ENCODE measurements around the gene TPPP3.

TPPP3 gene

DNA sequence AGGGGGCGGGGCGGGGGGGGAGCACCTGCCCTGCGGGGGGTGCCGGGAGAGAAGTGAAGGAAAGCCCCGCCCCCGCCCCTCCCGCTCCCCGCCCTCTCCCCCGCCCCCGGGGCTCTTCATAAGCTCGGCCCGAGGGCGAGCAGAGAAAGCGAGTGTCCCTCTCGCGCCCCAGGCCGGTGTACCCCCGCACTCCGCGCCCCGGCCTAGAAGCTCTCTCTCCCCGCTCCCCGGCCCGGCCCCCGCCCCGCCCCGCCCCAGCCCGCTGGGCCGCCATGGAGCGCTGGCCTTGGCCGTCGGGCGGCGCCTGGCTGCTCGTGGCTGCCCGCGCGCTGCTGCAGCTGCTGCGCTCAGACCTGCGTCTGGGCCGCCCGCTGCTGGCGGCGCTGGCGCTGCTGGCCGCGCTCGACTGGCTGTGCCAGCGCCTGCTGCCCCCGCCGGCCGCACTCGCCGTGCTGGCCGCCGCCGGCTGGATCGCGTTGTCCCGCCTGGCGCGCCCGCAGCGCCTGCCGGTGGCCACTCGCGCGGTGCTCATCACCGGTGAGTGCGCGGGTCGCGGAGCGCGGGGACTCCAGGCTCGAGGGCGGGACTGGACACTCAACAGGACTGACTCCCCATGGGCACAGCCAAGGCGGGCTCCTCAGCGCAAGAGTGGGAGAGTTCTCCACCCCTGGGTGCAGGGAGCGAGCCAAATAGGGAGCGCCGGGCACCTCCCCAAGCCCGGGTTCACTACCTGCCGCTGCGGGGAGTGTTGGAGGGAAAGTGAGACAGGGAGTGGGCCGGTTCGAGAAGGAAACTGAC is 37.9 kb upstream of the TPPP3 start, which contains the start of gene HSD11B2:
HSD11B2 (plus strand) TSS at position 145 of the 798 bp plus-strand sequence; CDS start at position 273, 128 bp downstream.
- Histone ChIP-seq H3K27ac (peak within 1 kb of the TSS in 1 of 2 donors; percentile 71), H3K4me3 (peak within 1 kb of the TSS; percentile 74)
- TF ChIP-seq CTCF (IDR thresholded peaks at IDR 0.05) = no peak
- DNase-seq (ENCODE audit: low spot score) = no peak

DNA sequence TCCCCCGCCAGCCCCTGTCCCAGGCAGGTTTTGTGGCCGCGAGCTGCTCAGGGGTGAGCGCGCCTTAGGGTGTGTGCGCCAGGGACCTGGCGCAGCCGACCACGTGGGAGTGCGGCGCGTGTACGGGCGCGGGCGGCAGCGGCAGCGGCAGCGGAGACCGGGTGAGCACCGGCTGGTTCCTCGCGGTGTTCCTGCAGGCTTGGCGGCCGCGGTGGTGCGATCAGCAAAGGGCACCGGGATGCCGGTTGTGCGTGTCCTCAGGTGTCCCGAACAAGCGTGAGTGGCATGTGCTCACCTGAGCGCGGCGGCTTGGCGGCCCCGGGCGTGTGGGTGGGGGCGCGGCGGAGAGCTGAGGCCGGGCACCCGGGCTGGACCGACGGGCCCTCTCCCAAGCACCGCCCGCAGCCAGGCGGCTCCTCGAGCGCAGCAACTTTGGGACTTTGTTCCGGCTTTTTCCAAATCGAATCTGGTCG is 37.2 kb upstream of the TPPP3 start:
- no peak for DNase-seq (ENCODE audit: low spot score)
- peak overlapping the region in 1 of 2 donors; percentile 71 for H3K27ac ChIP-seq
- no peak for TF ChIP-seq CTCF (IDR thresholded peaks at IDR 0.05)
- peak overlapping the region; percentile 74 for H3K4me3 ChIP-seq

DNA sequence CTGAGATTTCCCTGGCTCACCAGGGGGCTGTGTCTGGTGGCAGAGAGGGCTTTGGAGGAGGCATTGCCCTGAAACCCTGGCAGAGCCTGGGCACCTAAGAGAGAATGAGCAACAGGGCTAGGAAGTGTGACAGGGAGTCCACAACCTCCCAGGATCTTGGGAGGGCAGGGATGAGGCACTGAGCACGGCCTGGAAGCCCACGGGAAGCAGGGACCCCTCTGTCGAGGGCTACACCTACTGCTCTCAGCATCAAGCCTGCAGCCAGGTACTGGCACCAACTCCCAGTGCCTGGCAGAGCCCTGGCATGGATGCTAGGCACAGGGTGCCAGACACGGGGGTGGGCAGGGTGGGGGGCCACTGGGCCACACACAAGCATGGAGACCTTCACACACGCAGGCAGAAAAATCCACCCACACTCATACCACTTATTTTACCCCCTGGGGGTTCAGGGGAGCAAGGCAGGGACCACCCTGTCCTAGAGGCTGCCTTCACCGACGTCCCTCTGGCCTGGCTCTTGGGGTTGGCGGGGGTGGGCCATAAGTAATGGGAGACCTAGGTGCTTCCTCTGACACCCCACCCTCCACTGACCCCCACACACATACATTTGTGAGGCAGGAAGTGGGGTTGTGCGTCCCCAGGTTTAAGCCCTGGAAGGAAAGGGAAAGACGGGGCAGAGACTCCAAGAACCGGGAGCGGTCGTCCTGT is 36.7 kb upstream of the TPPP3 start:
- Histone ChIP-seq H3K4me3 (peak overlapping the region; percentile 74), H3K27ac (no peak overlapping the region)
- no peak for TF ChIP-seq CTCF (IDR thresholded peaks at IDR 0.05)
- DNase-seq (ENCODE audit: low spot score) = no peak

DNA sequence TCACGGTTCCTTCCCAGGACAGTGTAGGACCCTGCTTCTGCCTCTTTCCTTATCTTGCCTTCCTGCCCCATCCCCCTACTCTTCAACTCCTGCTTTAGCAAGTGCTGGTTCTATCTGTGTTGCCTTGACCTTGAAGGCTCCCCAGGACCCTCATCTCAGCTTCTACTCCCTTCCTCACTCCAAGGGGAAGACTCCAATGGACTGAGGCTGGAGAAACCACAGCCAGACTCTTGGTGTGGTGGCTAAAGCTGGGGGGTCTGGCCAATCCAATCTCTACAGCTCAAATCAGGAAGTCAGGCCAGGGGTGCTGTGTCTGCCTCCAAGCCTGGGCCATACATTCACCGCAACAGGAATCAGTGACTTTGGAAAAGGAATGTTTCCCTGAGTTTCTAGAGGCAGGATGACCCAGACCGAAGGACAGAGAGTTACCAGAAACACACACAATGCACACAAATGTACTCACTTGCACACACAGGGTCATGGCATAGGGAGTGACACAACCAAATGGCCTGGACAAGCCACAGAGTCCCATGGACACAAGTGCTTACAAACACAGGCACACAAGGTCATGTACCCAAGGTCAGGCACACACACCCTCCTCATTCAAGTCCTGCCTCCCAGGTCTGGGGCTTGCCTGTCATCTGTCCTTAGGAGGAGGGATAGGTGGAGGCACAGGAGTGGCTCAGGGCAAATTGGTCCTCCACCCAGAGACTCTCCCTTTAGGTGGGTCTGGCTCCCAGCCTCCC is 35.9 kb upstream of the TPPP3 start:
- H3K27ac ChIP-seq = no peak overlapping the region
- no peak overlapping the region for H3K4me3 ChIP-seq
- DNase-seq (ENCODE audit: low spot score) = no peak
- TF ChIP-seq CTCF (IDR thresholded peaks at IDR 0.05) = no peak

GRCh38 chr16:67428146-67428731 is 34.9 kb upstream of the TPPP3 start:
- Histone ChIP-seq H3K4me3 (no peak overlapping the region), H3K27ac (no peak overlapping the region)
- TF ChIP-seq CTCF (IDR thresholded peaks at IDR 0.05) = peak; percentile 63
- DNase-seq (ENCODE audit: low spot score) = no peak

- no peak overlapping the region for H3K4me3 ChIP-seq
- no peak for DNase-seq (ENCODE audit: low spot score)
- TF ChIP-seq CTCF (IDR thresholded peaks at IDR 0.05) = no peak
- H3K27ac ChIP-seq = no peak overlapping the region
Measured at GRCh38 chr16:67426950-67427349, 33.7 kb upstream of the TPPP3 start.

Data from coronary artery (tissue), 2 donors.